Cardiac fibroblast (primary cell): ENCODE results near the gene ARGFX.
"Not testable (repeated sequence)": the region's sequence is repeated elsewhere in the genome, so short reads cannot be mapped to it uniquely, and the experiment has no call there.

ENCODE experiments used
- DNase-seq, 2 donors: peaks; one replicate each; pipeline versions ENCODE4 v3.0.0 to v3.0.0-alpha.2; 2010; ENCODE audit warnings: low read depth in 2 of 2
- H3K4me3 ChIP-seq, 2 donors: replicated peaks in 1 of 2; 1 replicate in 1 of 2; 2 replicates in 1 of 2; pipeline ENCODE4 v1.5.1; 2011; ENCODE audit warnings: low read depth in 2 of 2, low read length in 2 of 2, mild to moderate bottlenecking in 2 of 2, moderate library complexity in 1 of 2
- CTCF ChIP-seq: IDR thresholded peaks from one replicate; pipeline ENCODE4 v1.5.1; 2011; ENCODE audit warnings: low read depth, mild to moderate bottlenecking, low read length, inconsistent platforms

The ARGFX gene

GRCh38 chr3:121595765-121596406 is 28.1 kb downstream of the ARGFX start:
- no peak overlapping the region for H3K4me3 ChIP-seq
- no peak for TF ChIP-seq CTCF
- no peak for DNase-seq

GRCh38 chr3:121598564-121598963 is 30.8 kb downstream of the ARGFX start:
- DNase-seq: no peak
- no peak for TF ChIP-seq CTCF
- no peak overlapping the region for H3K4me3 ChIP-seq

GRCh38 chr3:121599900-121600299 is 32.2 kb downstream of the ARGFX start:
- not testable (repeated sequence) for H3K4me3 ChIP-seq, DNase-seq

GRCh38 chr3:121601212-121601812 is 33.6 kb downstream of the ARGFX start:
- no peak for TF ChIP-seq CTCF

GRCh38 chr3:121604759-121605158 is 37.0 kb downstream of the ARGFX start:
- no peak overlapping the region for H3K4me3 ChIP-seq
- DNase-seq: no peak
- no peak for TF ChIP-seq CTCF

More at GRCh38 chr3:121601212-121601812, 33.6 kb downstream of the ARGFX start:
- H3K4me3 ChIP-seq: no peak overlapping the region
- DNase-seq: no peak

GRCh38 chr3:121606106-121606505 is 38.4 kb downstream of the ARGFX start:
- DNase-seq: no peak
- no peak for TF ChIP-seq CTCF
- no peak overlapping the region for H3K4me3 ChIP-seq
